H1 (cell line): ENCODE results near the gene CFDP1. TPM values are rescaled to one million over a fixed set of nuclear protein-coding genes. Genes with fewer than 3 reads are reported as not detected.

Experiments used
- CTCF ChIA-PET: fragments of 300-600 bp; sonication (Branson Sonifier 250); formaldehyde crosslinking; loops from one replicate; lab custom pipeline; 2021; ENCODE audit not compliant: partially characterized antibody; lab: Charles Lee
- POLR2A ChIA-PET: fragments of 300-600 bp; sonication (Branson Sonifier 250); formaldehyde crosslinking; loops from one replicate; lab custom pipeline; 2021; ENCODE audit warnings: inconsistent platforms; ENCODE audit not compliant: partially characterized antibody; lab: Charles Lee
- DNase-seq, 2 experiments: peaks; one replicate each; pipeline versions ENCODE4 v3.0.0 to v3.0.0-alpha.2; 2010 to 2022; ENCODE audit warnings: low spot score in 2 of 2, low read depth in 1 of 2, mixed read lengths in 1 of 2
- FAIRE-seq: peaks from 2 replicates; lab custom pipeline; 2011; peaks lifted over from hg19 to GRCh38; lab: Jason Lieb, UNC
- H2AFZ ChIP-seq: 2 replicates; pipeline ENCODE4 v1.8.1; 2012; ENCODE audit warnings: low read length, inconsistent platforms
- H2AK5ac ChIP-seq: 2 replicates; pipeline ENCODE4 v1.6.1; 2013; ENCODE audit warnings: low read depth, low read length
- H2BK120ac ChIP-seq: replicated peaks from 2 replicates; pipeline ENCODE3; 2013; ENCODE audit warnings: low read depth, low read length, inconsistent platforms
- H2BK12ac ChIP-seq: 2 replicates; pipeline ENCODE4 v1.6.1; 2013; ENCODE audit warnings: low read depth, low read length
- H2BK15ac ChIP-seq: 2 replicates; pipeline ENCODE4 v1.6.1; 2013; ENCODE audit warnings: low read length
- H2BK20ac ChIP-seq: 2 replicates; pipeline ENCODE4 v1.6.1; 2013; ENCODE audit warnings: low read length
- H2BK5ac ChIP-seq: 2 replicates; pipeline ENCODE4 v1.6.1; 2013; ENCODE audit warnings: low read depth, low read length
- H3K14ac ChIP-seq: 2 replicates; pipeline ENCODE4 v1.6.1; 2013; ENCODE audit warnings: inconsistent platforms; ENCODE audit not compliant: insufficient read length
- H3K18ac ChIP-seq: 2 replicates; pipeline ENCODE4 v1.6.1; 2013; ENCODE audit warnings: low read length; ENCODE audit errors: extremely low read depth
- H3K23ac ChIP-seq: 2 replicates; pipeline ENCODE4 v1.6.1; 2013; ENCODE audit warnings: inconsistent platforms; ENCODE audit not compliant: insufficient read length
- H3K23me2 ChIP-seq: 2 replicates; pipeline ENCODE4 v1.6.1; 2013; ENCODE audit warnings: low read depth, low read length
- H3K27ac ChIP-seq: 2 replicates; pipeline ENCODE4 v1.6.1; 2011; ENCODE audit warnings: low read depth, low read length, inconsistent platforms
- H3K27me3 ChIP-seq, 4 experiments: replicated peaks in 1 of 4; 1 replicate in 1 of 4; 2 replicates in 3 of 4; pipeline versions ENCODE4 v1.6.1 to v1.8.1; 2011 to 2013; ENCODE audit warnings: low read length in 3 of 4, mild to moderate bottlenecking in 3 of 4, inconsistent platforms in 2 of 4, mixed read lengths in 2 of 4, moderate library complexity in 1 of 4; ENCODE audit not compliant: control insufficient read depth in 3 of 4, insufficient read depth in 3 of 4; ENCODE audit errors: extremely low read depth in 1 of 4
- H3K36me3 ChIP-seq, 4 experiments: 2 replicates each; pipeline versions ENCODE4 v1.6.1 to v1.8.1; 2011 to 2013; ENCODE audit warnings: mild to moderate bottlenecking in 4 of 4, low read length in 3 of 4, moderate library complexity in 2 of 4, control low read depth in 1 of 4, inconsistent platforms in 1 of 4; ENCODE audit not compliant: insufficient read depth in 4 of 4, control insufficient read depth in 2 of 4
- H3K4ac ChIP-seq: replicated peaks from 2 replicates; pipeline ENCODE3; 2013; ENCODE audit warnings: low read length, low read depth, mixed read lengths, inconsistent platforms; ENCODE audit not compliant: insufficient read length
- H3K4me1 ChIP-seq, 4 experiments: replicated peaks in 1 of 4; 1 replicate in 1 of 4; 2 replicates in 3 of 4; pipeline versions ENCODE4 v1.6.1 to v1.8.1; 2011 to 2013; ENCODE audit warnings: low read length in 3 of 4, inconsistent platforms in 2 of 4, mixed read lengths in 1 of 4; ENCODE audit not compliant: insufficient read depth in 4 of 4, control insufficient read depth in 3 of 4
- H3K4me2 ChIP-seq, 2 experiments: 2 replicates each; pipeline versions ENCODE4 v1.6.1 to v1.8.1; 2011 to 2013; ENCODE audit warnings: low read depth in 2 of 2, low read length in 2 of 2, control low read depth in 1 of 2, inconsistent platforms in 1 of 2, mild to moderate bottlenecking in 1 of 2; ENCODE audit not compliant: insufficient read depth in 1 of 2
- H3K4me3 ChIP-seq, 4 experiments: fragments of 200-600, 300-600 bp in 1 of 4; sonication (generic), shearing (Covaris generic), sonication (Bioruptor Twin) in 1 of 4; 2 replicates each; pipeline versions ENCODE4 v1.5.1 to v1.8.1; 2011 to 2016; ENCODE audit warnings: low read length in 4 of 4, low read depth in 3 of 4, control low read depth in 2 of 4, inconsistent platforms in 2 of 4, mild to moderate bottlenecking in 2 of 4, mixed read lengths in 1 of 4, moderate library complexity in 1 of 4; ENCODE audit not compliant: insufficient read depth in 2 of 4; ENCODE audit errors: extremely low read depth in 1 of 4
- H3K56ac ChIP-seq: replicated peaks from 2 replicates; pipeline ENCODE3; 2013; ENCODE audit warnings: low read depth, mild to moderate bottlenecking, mixed read lengths, low read length, inconsistent platforms; ENCODE audit not compliant: insufficient read length
- H3K79me1 ChIP-seq: 2 replicates; pipeline ENCODE4 v1.6.1; 2013; ENCODE audit warnings: low read depth, low read length, control low read depth
- H3K79me2 ChIP-seq, 2 experiments: 2 replicates each; pipeline versions ENCODE4 v1.6.1 to v1.8.1; 2012 to 2013; ENCODE audit warnings: low read length in 2 of 2, mild to moderate bottlenecking in 2 of 2, inconsistent platforms in 1 of 2; ENCODE audit not compliant: insufficient read depth in 2 of 2, control insufficient read depth in 1 of 2
- H3K9ac ChIP-seq, 4 experiments: replicated peaks in 1 of 4; 1 replicate in 1 of 4; 2 replicates in 3 of 4; pipeline versions ENCODE4 v1.6.1 to v1.8.1; 2011 to 2013; ENCODE audit warnings: low read depth in 3 of 4, low read length in 3 of 4, control low read depth in 2 of 4, mild to moderate bottlenecking in 2 of 4, moderate library complexity in 2 of 4, inconsistent platforms in 1 of 4; ENCODE audit errors: extremely low read depth in 1 of 4
- H3K9me3 ChIP-seq, 2 experiments: 2 replicates each; pipeline versions ENCODE4 v1.6.1 to v1.8.1; 2012 to 2013; ENCODE audit warnings: mild to moderate bottlenecking in 2 of 2, moderate library complexity in 2 of 2, control low read depth in 1 of 2, inconsistent platforms in 1 of 2, low read depth in 1 of 2, low read length in 1 of 2, mixed read lengths in 1 of 2; ENCODE audit not compliant: insufficient read depth in 2 of 2
- H4K20me1 ChIP-seq, 2 experiments: replicated peaks in 1 of 2; 2 replicates each; pipeline versions ENCODE3 to v1.8.1; 2011 to 2013; ENCODE audit warnings: inconsistent platforms in 2 of 2, low read length in 2 of 2, mild to moderate bottlenecking in 1 of 2; ENCODE audit not compliant: insufficient read depth in 2 of 2, control insufficient read depth in 1 of 2
- H4K5ac ChIP-seq: 2 replicates; pipeline ENCODE4 v1.6.1; 2013; ENCODE audit warnings: low read length, low read depth, mixed read lengths, inconsistent platforms; ENCODE audit not compliant: insufficient read length
- H4K8ac ChIP-seq: 2 replicates; pipeline ENCODE4 v1.8.0; 2013; ENCODE audit warnings: mild to moderate bottlenecking, moderate library complexity, low read length, inconsistent platforms; ENCODE audit not compliant: insufficient read depth; ENCODE audit errors: extremely low read depth
- H4K91ac ChIP-seq: replicated peaks from 2 replicates; pipeline ENCODE3; 2013; ENCODE audit warnings: low read length, mixed read lengths, inconsistent platforms; ENCODE audit not compliant: insufficient read length
- ASH2L ChIP-seq: fragments of 200-600, 300-600 bp; sonication (generic); IDR thresholded peaks from one replicate; pipeline ENCODE4 v1.7.1; 2017; ENCODE audit warnings: low read length
- BCL11A ChIP-seq, 2 experiments: IDR thresholded peaks; one replicate each; pipeline ENCODE4 v1.6.1; 2011; ENCODE audit warnings: low read depth in 2 of 2, low read length in 2 of 2, mild to moderate bottlenecking in 2 of 2
- CBX8 ChIP-seq: fragments of 300-800, 300-1000 bp; sonication (generic); IDR thresholded peaks from 2 replicates; pipeline ENCODE4 v1.7.1; 2016; ENCODE audit warnings: low read depth, low read length, borderline replicate concordance
- CHD1 ChIP-seq: IDR thresholded peaks from 2 replicates; pipeline ENCODE4 v1.6.1; 2012; ENCODE audit warnings: low read depth, low read length, improper control_type of control experiment
- KDM4A ChIP-seq: IDR thresholded peaks from one replicate; pipeline ENCODE4 v1.7.1; 2012; ENCODE audit warnings: low read depth, mild to moderate bottlenecking, moderate library complexity, low read length, inconsistent platforms; ENCODE audit not compliant: severe bottlenecking
- RBBP5 ChIP-seq: IDR thresholded peaks from 2 replicates; pipeline ENCODE4 v1.7.1; 2012; ENCODE audit warnings: low read depth, mild to moderate bottlenecking, inconsistent platforms, low read length, moderate library complexity, borderline replicate concordance
- RNF2 ChIP-seq: fragments of 200-900, 300-1000 bp; sonication (generic); IDR thresholded peaks from 2 replicates; pipeline ENCODE4 v1.7.1; 2016; ENCODE audit warnings: borderline replicate concordance, low read depth, mild to moderate bottlenecking, antibody characterized with exemption, low read length; ENCODE audit not compliant: poor library complexity, severe bottlenecking; ENCODE audit errors: missing control alignments
- SAP30 ChIP-seq: fragments of 300-600 bp; sonication (generic); IDR thresholded peaks from 2 replicates; pipeline ENCODE4 v1.7.1; 2012; ENCODE audit warnings: low read length, moderate library complexity, mild to moderate bottlenecking, inconsistent platforms; ENCODE audit not compliant: insufficient read depth, insufficient replicate concordance
- SIN3A ChIP-seq, 2 experiments: IDR thresholded peaks in 1 of 2; conservative IDR thresholded peaks in 1 of 2; 2 replicates each; pipeline ENCODE4 v1.6.1; 2011 to 2012; ENCODE audit warnings: low read length in 2 of 2, improper control_type of control experiment in 1 of 2, low read depth in 1 of 2, mild to moderate bottlenecking in 1 of 2
- SIRT6 ChIP-seq: IDR thresholded peaks from one replicate; pipeline ENCODE4 v1.7.1; 2012; ENCODE audit warnings: low read length, inconsistent platforms
- TBP ChIP-seq: IDR thresholded peaks from 2 replicates; pipeline ENCODE4 v1.6.1; 2011; ENCODE audit warnings: low read depth, low read length, improper control_type of control experiment
- WGBS, 2 experiments: shearing (Covaris generic) in 1 of 2; methylation state at CpG; one replicate each; pipeline versions ENCODE4 v1.1.6 to v1.1.7; 2013 to 2015; ENCODE audit warnings: low lambda C conversion rate in 2 of 2, mixed read lengths in 2 of 2, inconsistent platforms in 1 of 2, low coverage in 1 of 2, missing lambda C conversion rate in 1 of 2; ENCODE audit not compliant: insufficient replicate concordance in 2 of 2, insufficient coverage in 1 of 2, insufficient read length in 1 of 2; ENCODE audit errors: extremely low coverage in 1 of 2, missing lambda C conversion rate in 1 of 2; 5-methylcytosine and 5-hydroxymethylcytosine counted together
- polyA plus RNA-seq, 7 experiments: library from polyadenylated mRNA; depleted of rRNA in 3 of 7; stranded (reverse) in 5 of 7; unstranded in 2 of 7; fragments of >200 nt in 5 of 7; fragments of 200-250 nt in 2 of 7; gene quantifications; 1 replicate in 5 of 7; 2 replicates in 1 of 7; 4 replicates in 1 of 7; pipeline versions ENCODE4 v1.2.1 to v1.2.3, GENCODE V29; 2011 to 2013; ENCODE audit warnings: missing spikeins in 2 of 7, mixed read lengths in 2 of 7
- total RNA-seq: library from RNA; stranded (reverse); fragmentation: NEBNext Ultra II Directional; extraction: Animal tissue kit (Norgen Biotek cat#: 25700); gene quantifications from 2 replicates; pipeline ENCODE4 v1.2.1, GENCODE V29; 2021
- TF ChIP-seq, protein P1 (sequence below): IDR thresholded peaks from 2 replicates; pipeline ENCODE4 v1.6.1; 2012; ENCODE audit warnings: inconsistent platforms

Gene CFDP1
- total and polyA plus RNA-seq, 2 of the 8 experiments (the other 6 are each of a cell fraction or from before 2014, with no cell fraction given), result 25.5 to 77.3 TPM

- no peak for FAIRE-seq
- no peak overlapping the region for H2BK15ac ChIP-seq
- no peak overlapping the region for H4K5ac ChIP-seq
- H3K27me3 ChIP-seq, result no peaks in the 10 kb centered on the region
- H3K36me3 ChIP-seq, result no peaks in the 10 kb centered on the region
- DNase-seq, result no peak
- no peaks in the 10 kb centered on the region for H3K4me1 ChIP-seq
- no peak overlapping the region for H3K27ac ChIP-seq
- 98% methylated on average over 2 of the region's 2 CpGs; no CpG with 5 or more reads in 1 of the 2 experiments for WGBS, 2 experiments
- H4K8ac ChIP-seq, result no peak overlapping the region
- POLR2A ChIA-PET, result no interaction called here
- H2BK12ac ChIP-seq, result no peak overlapping the region
- no peak overlapping the region for H2BK5ac ChIP-seq
- H2AFZ ChIP-seq, result no peak overlapping the region
- no peak overlapping the region for H4K91ac ChIP-seq
- H3K14ac ChIP-seq, result no peak overlapping the region
- no peak overlapping the region for H3K56ac ChIP-seq
- H3K4ac ChIP-seq, result no peak overlapping the region
- H3K18ac ChIP-seq, result no peak overlapping the region
- no peak overlapping the region for H2BK120ac ChIP-seq
- H3K23me2 ChIP-seq, result no peaks in the 10 kb centered on the region; the same call in 1 of the 2 replicates
- no peak overlapping the region for H3K23ac ChIP-seq
- H3K79me2 ChIP-seq, result no peaks in the 10 kb centered on the region
- no peaks in the 10 kb centered on the region; the same call in 1 of the 2 replicates for H3K79me1 ChIP-seq
- no peak overlapping the region for H2BK20ac ChIP-seq
- H2AK5ac ChIP-seq, result no peak overlapping the region
- no peak overlapping the region for H3K4me2 ChIP-seq
- CTCF ChIA-PET, result interaction anchor here (1.2 to 1.4 kb wide), 2 partner anchors 52 to 100 kb away, joined by 3 to 6 read pairs; no protein-coding TSS in a partner anchor
- no peaks in the 10 kb centered on the region for H3K9me3 ChIP-seq
- no peak overlapping the region for H3K9ac ChIP-seq
- no peaks in the 10 kb centered on the region for H4K20me1 ChIP-seq
- H3K4me3 ChIP-seq, result no peak overlapping the region
- TF ChIP-seq RNF2, result no peak
- no peak for TF ChIP-seq KDM4A
- TF ChIP-seq TBP, result no peak
- no peak for TF ChIP-seq BCL11A (IDR thresholded peaks at IDR 0.05; ENCODE audit: low read depth in 2 of 2, low read length in 2 of 2)
- no peak for TF ChIP-seq SAP30
- no peak for TF ChIP-seq SIN3A (conservative IDR thresholded peaks at IDR 0.05 in 1 of 2, IDR thresholded peaks at IDR 0.05 in 1 of 2; ENCODE audit: low read depth in 1 of 2, low read length in 2 of 2)
- no peak for TF ChIP-seq CBX8
- no peak for TF ChIP-seq RBBP5
- TF ChIP-seq SIRT6, result no peak
- TF ChIP-seq ASH2L, result no peak
- TF ChIP-seq CHD1, result no peak
- TF ChIP-seq, protein P1, sequence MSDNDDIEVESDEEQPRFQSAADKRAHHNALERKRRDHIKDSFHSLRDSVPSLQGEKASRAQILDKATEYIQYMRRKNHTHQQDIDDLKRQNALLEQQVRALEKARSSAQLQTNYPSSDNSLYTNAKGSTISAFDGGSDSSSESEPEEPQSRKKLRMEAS, result no peak
Observed at GRCh38 chr16:75333721-75334163, 99.6 kb downstream of the CFDP1 start.
